ENCODE results near the gene NRCAM.
"Not testable (repeated sequence)": the region's sequence is repeated elsewhere in the genome, so short reads cannot be mapped to it uniquely, and the experiment has no call there.

The NRCAM gene

DNA sequence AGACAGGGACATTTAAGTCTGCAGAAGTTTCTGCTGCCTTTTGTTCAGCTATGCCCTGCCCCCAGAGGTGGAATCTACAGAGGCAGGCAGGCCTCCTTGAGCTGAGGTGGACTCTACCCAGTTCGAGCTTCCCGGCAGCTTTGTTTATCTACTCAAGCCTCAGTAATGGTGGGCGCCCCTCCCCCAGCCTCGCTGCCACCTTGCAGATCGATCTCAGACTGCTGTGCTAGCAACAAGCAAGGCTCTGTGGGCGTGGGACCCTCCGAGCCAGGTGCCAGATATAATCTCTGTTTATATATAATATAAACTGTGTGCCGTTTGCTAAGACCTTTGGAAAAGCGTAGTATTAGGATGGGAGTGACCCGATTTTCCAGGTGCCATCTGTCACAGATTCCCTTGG lies 63.1 kb downstream of the NRCAM start:
- DNase-seq = not testable (repeated sequence)

DNA sequence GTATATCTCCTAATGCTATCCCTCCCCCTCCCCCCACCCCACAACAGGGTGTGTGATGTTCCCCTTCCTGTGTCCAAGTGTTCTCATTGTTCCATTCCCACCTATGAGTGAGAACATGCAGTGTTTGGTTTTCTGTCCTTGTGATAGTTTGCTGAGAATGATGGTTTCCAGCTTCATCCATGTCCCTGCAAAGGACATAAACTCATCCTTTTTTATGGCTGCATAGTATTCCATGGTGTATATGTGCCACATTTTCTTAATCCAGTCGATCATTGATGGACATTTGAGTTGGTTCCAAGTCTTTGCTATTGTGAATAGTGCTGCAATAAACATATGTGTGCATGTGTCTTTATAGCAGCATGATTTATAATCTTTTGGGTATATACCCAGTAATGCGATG lies 68.5 kb downstream of the NRCAM start:
- not testable (repeated sequence) for DNase-seq

GRCh38 chr7:108385834-108386422 lies 70.3 kb downstream of the NRCAM start:
- no peak for DNase-seq

- no peak for DNase-seq
Measured at GRCh38 chr7:108384716-108385483, 71.3 kb downstream of the NRCAM start.

GRCh38 chr7:108382932-108383331 lies 73.3 kb downstream of the NRCAM start:
- no peak for DNase-seq

DNA sequence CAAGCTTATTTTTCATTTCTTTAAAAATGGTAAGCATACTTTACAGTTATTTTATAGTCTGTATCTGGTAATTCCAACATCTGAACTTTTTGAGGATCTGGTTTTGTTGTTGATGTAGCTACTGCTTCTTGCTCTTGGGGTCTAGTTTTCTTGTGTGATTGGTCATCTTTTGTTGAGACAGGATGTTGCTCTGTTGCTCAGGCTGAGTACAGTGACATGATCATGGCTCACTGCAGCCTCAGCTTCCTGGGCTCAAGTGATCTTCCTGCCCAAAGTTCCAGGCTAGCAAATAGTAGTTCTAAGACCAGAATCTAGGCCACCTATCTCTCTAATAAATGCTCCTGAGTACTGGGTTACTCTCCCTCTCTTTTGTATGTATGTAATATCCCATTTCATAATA lies 75.7 kb downstream of the NRCAM start:
- DNase-seq = no peak

DNA sequence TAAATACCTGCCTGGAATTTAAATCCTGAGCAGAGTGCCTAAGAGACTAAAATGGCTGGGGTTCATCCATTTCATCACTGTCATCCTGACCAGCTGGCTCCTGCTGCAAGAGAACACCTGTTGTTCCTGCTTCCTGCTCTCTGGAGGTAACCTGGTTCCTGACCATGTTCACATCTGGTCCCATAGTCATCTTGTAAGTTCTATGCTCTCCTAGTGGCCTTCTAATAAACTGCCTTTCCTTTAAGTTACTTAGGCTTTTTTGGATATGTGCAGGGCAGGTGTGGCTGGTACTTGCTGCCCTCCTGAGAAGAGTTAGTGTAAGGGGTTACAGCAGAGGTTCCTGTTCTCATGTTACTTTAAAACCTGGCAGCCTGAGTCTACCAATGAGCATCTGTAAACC lies 80.0 kb downstream of the NRCAM start:
- no peak for DNase-seq

- DNase-seq = no peak
Measured at GRCh38 chr7:108375668-108376067, 80.6 kb downstream of the NRCAM start.

GRCh38 chr7:108374899-108375298 lies 81.3 kb downstream of the NRCAM start:
- DNase-seq = no peak

- no peak for DNase-seq
Measured at GRCh38 chr7:108372618-108373017, 83.6 kb downstream of the NRCAM start.

GRCh38 chr7:108370616-108371015 lies 85.6 kb downstream of the NRCAM start:
- DNase-seq = no peak

- no peak for DNase-seq
Measured at GRCh38 chr7:108368466-108368865, 87.8 kb downstream of the NRCAM start.

DNA sequence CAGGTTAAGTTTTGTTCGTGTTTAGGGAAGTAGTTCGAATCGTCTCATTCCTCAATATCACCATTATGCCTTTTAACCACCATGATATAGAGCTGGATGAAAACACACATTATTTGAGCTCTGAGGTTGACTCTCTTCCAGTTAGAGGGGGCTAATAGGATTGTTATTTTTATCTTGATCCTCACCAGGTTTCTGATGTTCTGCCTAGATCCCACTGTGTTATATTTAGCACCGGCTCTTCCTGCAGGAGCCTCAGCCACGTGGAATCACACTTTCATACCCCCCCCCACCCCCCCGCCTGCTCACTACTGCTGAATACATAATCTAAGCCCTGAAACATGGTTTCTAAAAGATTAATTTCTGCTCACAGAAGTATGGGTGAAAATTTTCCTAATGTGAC lies 88.3 kb downstream of the NRCAM start:
- DNase-seq = no peak

DNA sequence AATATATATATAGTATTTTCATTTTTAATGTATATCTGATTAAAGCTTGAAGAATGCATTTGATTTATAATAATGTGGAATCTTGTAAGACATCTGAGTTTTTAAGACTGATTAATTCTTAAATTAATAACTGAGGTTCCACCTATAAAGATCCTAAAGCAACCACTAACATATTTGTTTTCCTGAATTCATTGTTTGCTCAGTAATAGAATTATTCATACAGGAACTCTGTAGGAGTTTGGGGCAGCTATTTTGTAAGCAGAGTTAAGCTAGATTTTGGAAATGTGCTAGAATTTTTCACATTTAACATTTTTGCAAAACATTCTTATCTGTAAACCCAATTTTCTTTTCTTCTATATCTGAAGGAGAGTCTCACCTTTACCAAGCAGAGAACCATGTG lies 88.9 kb downstream of the NRCAM start:
- no peak for DNase-seq

DNA sequence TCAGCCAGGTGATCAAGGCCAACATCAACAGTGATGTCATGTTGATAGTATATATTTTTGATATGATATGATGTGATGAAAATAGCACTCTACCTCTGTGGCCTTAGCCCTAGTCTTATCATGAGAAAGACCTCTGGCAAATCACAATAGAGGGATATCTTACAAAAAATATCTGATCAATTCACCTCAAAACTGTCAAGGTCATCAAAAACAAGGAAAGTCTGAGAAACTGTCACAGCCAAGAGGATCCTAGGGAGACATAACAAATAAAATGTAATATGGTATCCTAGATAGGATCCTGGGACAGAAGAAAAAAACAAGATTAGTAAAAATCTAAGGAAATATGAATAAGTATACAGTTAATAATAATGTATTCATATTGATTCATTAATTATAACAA lies 92.6 kb downstream of the NRCAM start:
- no peak for DNase-seq

DNA sequence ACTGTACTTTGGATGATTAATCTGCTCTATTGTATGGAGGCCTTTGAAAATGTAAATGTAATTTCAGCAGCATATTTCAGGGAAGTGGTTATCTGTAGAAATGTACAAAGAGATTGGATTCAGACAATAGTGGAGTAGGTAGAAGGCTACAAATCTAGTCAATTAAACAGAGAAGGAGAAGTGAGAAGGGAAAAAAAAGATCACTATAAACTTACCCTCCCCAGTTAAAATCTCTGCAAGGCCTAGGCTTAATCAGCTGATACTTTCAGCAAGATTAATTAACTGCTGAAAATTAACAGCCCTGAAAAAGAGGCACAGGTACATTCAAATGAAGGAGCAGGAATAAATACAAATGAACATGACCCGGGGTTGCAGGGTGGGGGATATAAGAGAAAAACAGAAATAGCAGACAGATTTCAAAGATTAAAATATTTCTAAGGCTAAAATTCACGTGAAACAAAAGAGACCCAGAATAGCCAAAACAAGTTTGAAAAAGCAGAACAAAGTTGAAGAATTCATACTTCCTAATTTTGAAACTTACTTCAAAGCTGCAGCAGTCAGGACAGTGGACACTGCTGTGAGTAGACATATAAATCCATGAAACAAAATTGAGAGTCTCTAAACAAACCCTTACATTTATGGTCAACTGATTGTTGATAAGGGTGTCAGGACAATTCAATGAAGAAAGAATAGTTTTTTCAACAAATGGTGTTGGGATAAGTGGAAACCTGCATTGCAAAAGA lies 96.0 kb downstream of the NRCAM start:
- no peak for DNase-seq

GRCh38 chr7:108358553-108358952 lies 97.7 kb downstream of the NRCAM start:
- DNase-seq = no peak

DNA sequence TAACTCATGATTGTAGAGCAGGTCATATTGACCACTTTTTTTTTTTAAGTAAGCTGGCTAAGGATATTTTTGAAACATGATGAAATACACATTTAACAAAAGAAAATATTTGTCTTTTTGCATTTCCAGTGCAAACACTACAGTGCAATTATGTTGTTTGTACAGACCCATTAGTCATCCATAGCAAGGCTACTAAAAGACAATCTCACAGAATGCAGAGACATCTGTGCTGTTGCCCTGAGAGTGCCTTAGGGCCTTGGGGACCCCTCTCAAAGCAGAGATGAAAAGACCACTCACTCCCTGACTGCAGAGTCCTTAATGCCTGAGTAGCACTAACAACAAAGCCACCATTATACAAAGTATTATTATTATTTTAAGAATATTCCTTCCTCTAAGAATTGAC lies 104.5 kb downstream of the NRCAM start:
- DNase-seq = no peak

- no peak for DNase-seq
Measured at GRCh38 chr7:108348913-108349312, 107.3 kb downstream of the NRCAM start.

DNA sequence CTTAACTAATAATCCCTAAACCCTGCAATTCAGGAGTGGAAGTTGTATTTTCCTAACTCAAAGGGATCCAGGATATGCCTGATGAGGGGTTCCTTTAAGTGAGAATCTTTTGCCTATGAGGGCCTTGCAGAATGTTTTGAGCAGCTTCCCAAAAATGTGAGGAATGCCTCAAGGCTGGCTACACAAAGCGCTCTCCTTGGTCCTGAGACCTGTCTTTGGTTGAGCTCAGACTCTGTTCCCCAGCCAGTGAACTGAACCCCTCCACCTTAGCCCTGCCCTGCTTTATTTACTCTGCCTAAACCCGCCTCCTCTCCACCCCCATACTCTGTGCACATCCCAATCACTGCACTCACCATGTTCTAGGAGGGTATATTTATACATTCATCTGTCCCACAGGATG lies 108.6 kb downstream of the NRCAM start:
- no peak for DNase-seq

GRCh38 chr7:108345710-108346336 lies 110.4 kb downstream of the NRCAM start:
- no peak for DNase-seq

DNA sequence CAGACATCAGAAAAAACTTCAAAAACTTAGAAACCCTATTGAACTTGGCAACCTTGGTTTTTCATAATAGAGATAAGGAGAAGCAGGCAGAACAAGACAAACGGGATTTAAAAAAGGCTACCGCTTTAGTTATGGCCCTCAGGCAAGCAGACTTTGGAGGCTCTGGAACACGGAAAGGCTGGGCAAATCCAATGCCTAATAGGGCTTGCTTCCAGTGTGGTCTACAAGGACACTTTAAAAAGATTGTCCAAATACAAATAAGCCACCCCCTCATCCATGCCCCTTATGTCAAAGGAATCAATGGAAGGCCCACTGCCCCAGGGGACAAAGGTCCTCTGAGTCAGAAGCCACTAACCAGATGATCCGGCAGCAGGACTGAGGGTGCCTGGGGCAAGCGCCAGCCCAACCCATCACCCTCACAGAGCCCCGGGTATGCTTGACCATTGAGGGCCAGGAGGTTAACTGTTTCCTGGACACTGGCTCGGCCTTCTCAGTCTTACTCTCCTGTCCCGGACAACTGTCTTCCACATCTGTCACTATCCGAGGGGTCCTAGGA lies 115.3 kb downstream of the NRCAM start:
- DNase-seq = no peak

DNA sequence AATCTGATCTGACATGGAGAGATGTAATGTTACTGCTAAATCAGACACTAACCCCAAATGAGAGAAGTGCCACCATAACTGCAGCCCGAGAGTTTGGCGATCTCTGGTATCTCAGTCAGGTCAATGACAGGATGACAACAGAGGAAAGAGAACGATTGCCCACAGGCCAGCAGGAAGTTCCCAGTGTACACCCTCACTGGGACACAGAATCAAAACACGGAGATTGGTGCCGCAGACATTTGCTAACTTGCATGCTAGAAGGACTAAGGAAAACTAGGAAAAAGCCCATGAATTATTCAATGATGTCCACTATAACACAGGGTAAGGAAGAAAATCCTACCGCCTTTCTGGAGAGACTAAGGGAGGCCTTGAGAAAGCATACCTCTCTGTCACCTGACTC lies 115.8 kb downstream of the NRCAM start:
- not testable (repeated sequence) for DNase-seq
